SK-N-SH (cell line): ENCODE measurements around the gene TAF11.

Source experiments
- CHD2 ChIP-seq: fragments of 150-350 bp; IDR thresholded peaks from 2 replicates; pipeline ENCODE4 v1.6.1; 2018; ENCODE audit warnings: low read length; ENCODE audit not compliant: partially characterized antibody
- CTCF ChIP-seq: fragments of 200-600 bp; sonication (generic); IDR thresholded peaks from 2 replicates; pipeline ENCODE4 v1.6.1; 2017; ENCODE audit warnings: antibody characterized with exemption, mild to moderate bottlenecking, moderate library complexity
- NFIC ChIP-seq: IDR thresholded peaks from 2 replicates; pipeline ENCODE4 v1.4.0; 2012; ENCODE audit warnings: borderline replicate concordance
- POLR2AphosphoS5 ChIP-seq: IDR thresholded peaks from 2 replicates; pipeline ENCODE4 v1.6.1; 2012; ENCODE audit warnings: low read depth, low read length
- RAD21 ChIP-seq: IDR thresholded peaks from 2 replicates; pipeline ENCODE4 v1.6.1; 2012; ENCODE audit warnings: mild to moderate bottlenecking, low read length
- SIN3A ChIP-seq: IDR thresholded peaks from 2 replicates; pipeline ENCODE4 v1.6.1; 2012; ENCODE audit warnings: low read depth, mild to moderate bottlenecking, low read length, moderate library complexity, borderline replicate concordance
- SMC3 ChIP-seq: IDR thresholded peaks from 2 replicates; pipeline ENCODE4 v1.6.1; 2012; ENCODE audit warnings: low read depth, low read length, improper control_type of control experiment
- USF1 ChIP-seq: IDR thresholded peaks from 2 replicates; pipeline ENCODE4 v1.4.0; 2012; ENCODE audit warnings: low read depth, borderline replicate concordance
- USF2 ChIP-seq: fragments of 150-350 bp; IDR thresholded peaks from 2 replicates; pipeline ENCODE4 v1.6.1; 2017; ENCODE audit warnings: antibody characterized with exemption, low read length, low read depth, borderline replicate concordance
- YY1 ChIP-seq: IDR thresholded peaks from 2 replicates; pipeline ENCODE4 v1.4.0; 2012; ENCODE audit warnings: low read depth, mild to moderate bottlenecking

- TF ChIP-seq SIN3A (no peak), CTCF (no peak), USF2 (no peak), SMC3 (no peak), YY1 (no peak), USF1 (no peak), NFIC (no peak), POLR2AphosphoS5 (no peak), RAD21 (no peak), CHD2 (no peak)
Measured at GRCh38 chr6:34917626-34918285, 29.9 kb upstream of the TAF11 start.
